D341Med (cell line): ENCODE data around the gene IQSEC2.
A peak's percentile ranks its signal among the peaks of the same experiment; 100 is the strongest.

ENCODE experiments used
- DNase-seq: peaks from one replicate; pipeline ENCODE4 v3.0.0; 2012; ENCODE audit warnings: low spot score

IQSEC2 gene

GRCh38 chrX:53281321-53281822 is at the start of gene IQSEC2:
Gene IQSEC2, minus strand, starts transcription at chrX:53281584.
- DNase-seq, result no peak

- no peak for DNase-seq
These were observed 48.9 kb upstream of the IQSEC2 start for GRCh38 chrX:53330331-53330730.

- no peak for DNase-seq
These were observed 43.4 kb upstream of the IQSEC2 start for GRCh38 chrX:53324803-53325202.

GRCh38 chrX:53324085-53324484 is 42.7 kb upstream of the IQSEC2 start:
- no peak for DNase-seq

GRCh38 chrX:53323196-53323595 is 41.8 kb upstream of the IQSEC2 start:
- DNase-seq, result no peak

- DNase-seq, result no peak
These were observed 40.6 kb upstream of the IQSEC2 start for GRCh38 chrX:53321943-53322497.

GRCh38 chrX:53321230-53321942 is 40.0 kb upstream of the IQSEC2 start:
- peak; percentile 64 for DNase-seq

GRCh38 chrX:53320543-53321229 is 39.3 kb upstream of the IQSEC2 start:
- peak; percentile 44 for DNase-seq

GRCh38 chrX:53319614-53320542 is 38.5 kb upstream of the IQSEC2 start:
- DNase-seq, result no peak

GRCh38 chrX:53318766-53319353 is 37.5 kb upstream of the IQSEC2 start:
- DNase-seq, result no peak

- DNase-seq, result peak; percentile 78
These were observed 36.1 kb upstream of the IQSEC2 start for GRCh38 chrX:53317365-53318069.

- no peak for DNase-seq
These were observed 35.5 kb upstream of the IQSEC2 start for GRCh38 chrX:53316860-53317237.

GRCh38 chrX:53316111-53316859 is 34.9 kb upstream of the IQSEC2 start:
- no peak for DNase-seq

GRCh38 chrX:53313728-53314105 is 32.3 kb upstream of the IQSEC2 start:
- DNase-seq, result no peak

- DNase-seq, result peak; percentile 56
These were observed 31.8 kb upstream of the IQSEC2 start for GRCh38 chrX:53312946-53313727.

GRCh38 chrX:53309837-53310236 is 28.5 kb upstream of the IQSEC2 start:
- DNase-seq, result no peak

GRCh38 chrX:53308836-53309235 is 27.5 kb upstream of the IQSEC2 start:
- DNase-seq, result no peak

- DNase-seq, result no peak
These were observed 24.9 kb upstream of the IQSEC2 start for GRCh38 chrX:53305996-53306937.
